Measurements from ENCODE around the gene WDFY2. TPM values are rescaled to one million over a fixed set of nuclear protein-coding genes. Genes with fewer than 3 reads are reported as not detected.

WDFY2 gene
- total and polyA plus RNA-seq, 4 donors = 3.4 to 10.5 (median 5.8) TPM

GRCh38 chr13:51595416-51595815, 11.2 kb downstream of the WDFY2 start (continued):
- no peak for TF ChIP-seq REST (IDR thresholded peaks at IDR 0.05)
- TF ChIP-seq ATF3 (IDR thresholded peaks at IDR 0.05) = no peak
- TF ChIP-seq JUND (IDR thresholded peaks at IDR 0.05) = no peak
- no peak for TF ChIP-seq NR2F2 (IDR thresholded peaks at IDR 0.05)

GRCh38 chr13:51596541-51596940, 12.3 kb downstream of the WDFY2 start:
- Histone ChIP-seq H3K9ac (ENCODE audit: low read depth in 1 of 2, low read length in 2 of 2) (no peak overlapping the region), H3K9me3 (ENCODE audit: control insufficient read depth in 4 of 4, low read length in 3 of 4) (no peaks in the 10 kb centered on the region), H3K4me3 (ENCODE audit: low read depth in 1 of 3, low read length in 3 of 3) (no peak overlapping the region), H3K27me3 (ENCODE audit: control insufficient read depth in 4 of 4, insufficient read depth in 4 of 4, low read length in 3 of 4) (no peaks in the 10 kb centered on the region), H3K27ac (ENCODE audit: low read depth in 1 of 2, low read length in 2 of 2) (no peak overlapping the region), H3K4me1 (ENCODE audit: control insufficient read depth in 4 of 4, insufficient read depth in 4 of 4, low read length in 3 of 4) (peaks cover 3 to 11% (median 4%) of the 10 kb centered on the region in 4 donors), H3K36me3 (ENCODE audit: control insufficient read depth in 4 of 4, insufficient read depth in 3 of 4, low read depth in 1 of 4, low read length in 3 of 4) (no peaks in the 10 kb centered on the region)
- no peak for DNase-seq (ENCODE audit: low spot score)
- no peak for TF ChIP-seq NR2F2 (IDR thresholded peaks at IDR 0.05)
- TF ChIP-seq RXRA (IDR thresholded peaks at IDR 0.05) = no peak
- 50% methylated on average over 2 of the region's 2 CpGs for WGBS

GRCh38 chr13:51599444-51600176, 15.3 kb downstream of the WDFY2 start:
- TF ChIP-seq HNF4A (conservative IDR thresholded peaks at IDR 0.05) (peak; percentile 61 to 64), FOXA1 (IDR thresholded peaks at IDR 0.05) (no peak), CTCF (IDR thresholded peaks at IDR 0.05; ENCODE audit: low read depth, low read length, missing input control) (peak; percentile 2)
- H3K9me3 ChIP-seq (ENCODE audit: control insufficient read depth in 4 of 4, low read length in 3 of 4) = no peaks in the 10 kb centered on the region
- H3K36me3 ChIP-seq (ENCODE audit: control insufficient read depth in 4 of 4, insufficient read depth in 3 of 4, low read depth in 1 of 4, low read length in 3 of 4) = no peaks in the 10 kb centered on the region
- H3K4me1 ChIP-seq (ENCODE audit: control insufficient read depth in 4 of 4, insufficient read depth in 4 of 4, low read length in 3 of 4) = peaks cover 1 to 11% (median 4%) of the 10 kb centered on the region in 4 donors
- no peak overlapping the region for H3K9ac ChIP-seq (ENCODE audit: low read depth in 1 of 2, low read length in 2 of 2)
- H3K27me3 ChIP-seq (ENCODE audit: control insufficient read depth in 4 of 4, insufficient read depth in 4 of 4, low read length in 3 of 4) = no peaks in the 10 kb centered on the region
- H3K27ac ChIP-seq (ENCODE audit: low read depth in 1 of 2, low read length in 2 of 2) = no peak overlapping the region
- no peak overlapping the region for H3K4me3 ChIP-seq (ENCODE audit: low read depth in 1 of 3, low read length in 3 of 3)
- no peak for DNase-seq (ENCODE audit: low spot score)

- DNase-seq (ENCODE audit: low spot score) = no peak
- no peaks in the 10 kb centered on the region for H3K27me3 ChIP-seq (ENCODE audit: control insufficient read depth in 4 of 4, insufficient read depth in 4 of 4, low read length in 3 of 4)
Measured at GRCh38 chr13:51600703-51601102, 16.4 kb downstream of the WDFY2 start.

More at GRCh38 chr13:51600703-51601102, 16.4 kb downstream of the WDFY2 start:
- TF ChIP-seq FOXA2 (IDR thresholded peaks at IDR 0.05) (no peak), ATF3 (IDR thresholded peaks at IDR 0.05) (no peak), FOXA1 (IDR thresholded peaks at IDR 0.05) (no peak), GABPA (IDR thresholded peaks at IDR 0.05 in 1 of 2, conservative IDR thresholded peaks at IDR 0.05 in 1 of 2) (no peak), EGR1 (IDR thresholded peaks at IDR 0.05; ENCODE audit: low read depth in 2 of 2) (no peak), REST (IDR thresholded peaks at IDR 0.05) (no peak), ZBTB33 (IDR thresholded peaks at IDR 0.05) (no peak), YY1 (IDR thresholded peaks at IDR 0.05) (no peak)
- Histone ChIP-seq H3K9ac (ENCODE audit: low read depth in 1 of 2, low read length in 2 of 2) (no peak overlapping the region), H3K27ac (ENCODE audit: low read depth in 1 of 2, low read length in 2 of 2) (no peak overlapping the region), H3K4me3 (ENCODE audit: low read depth in 1 of 3, low read length in 3 of 3) (no peak overlapping the region), H3K9me3 (ENCODE audit: control insufficient read depth in 4 of 4, low read length in 3 of 4) (no peaks in the 10 kb centered on the region), H3K36me3 (ENCODE audit: control insufficient read depth in 4 of 4, insufficient read depth in 3 of 4, low read depth in 1 of 4, low read length in 3 of 4) (no peaks in the 10 kb centered on the region), H3K4me1 (ENCODE audit: control insufficient read depth in 4 of 4, insufficient read depth in 4 of 4, low read length in 3 of 4) (peaks cover 1 to 11% (median 4%) of the 10 kb centered on the region in 4 donors)
- WGBS = 95% methylated on average over 3 of the region's 3 CpGs
